HG03139 (cell line): Measurements from ENCODE around the gene SLC35A2.
"Not testable (repeated sequence)": the region's sequence is repeated elsewhere in the genome, so short reads cannot be mapped to it uniquely, and the experiment has no call there.

Experiments used
- ATAC-seq: cut with Tn5 transposase; IDR thresholded peaks from one replicate; pipeline ENCODE4 v1.9.1; 2021; ENCODE audit not compliant: unreplicated experiment

Gene SLC35A2

GRCh38 chrX:48903290-48903689 lies 8.2 kb downstream of the SLC35A2 start:
- ATAC-seq: no peak

GRCh38 chrX:48902776-48903175 lies 8.7 kb downstream of the SLC35A2 start:
- no peak for ATAC-seq

- no peak for ATAC-seq
Measured at GRCh38 chrX:48902135-48902534, 9.3 kb downstream of the SLC35A2 start.

GRCh38 chrX:48901069-48901468 lies 10.4 kb downstream of the SLC35A2 start:
- ATAC-seq: no peak

- ATAC-seq: no peak
Measured at GRCh38 chrX:48899078-48899410, 12.4 kb downstream of the SLC35A2 start.

- ATAC-seq: peak; percentile 86
Measured at GRCh38 chrX:48897625-48898306, 13.7 kb downstream of the SLC35A2 start, which contains the start of the genes PQBP1 and TIMM17B. Gene PQBP1 (plus strand): TSS chrX:48897930. CDS start chrX:48898510, 580 bp downstream. Gene TIMM17B (minus strand): TSS chrX:48897768. CDS start chrX:48897749, 19 bp downstream.

GRCh38 chrX:48897157-48897624 lies 14.3 kb downstream of the SLC35A2 start:
- ATAC-seq: peak; percentile 18

- ATAC-seq: no peak
Measured at GRCh38 chrX:48896611-48897011, 14.8 kb downstream of the SLC35A2 start.

GRCh38 chrX:48894891-48895290 lies 16.6 kb downstream of the SLC35A2 start:
- ATAC-seq: no peak

- no peak for ATAC-seq
Measured at GRCh38 chrX:48893556-48894348, 17.7 kb downstream of the SLC35A2 start.

GRCh38 chrX:48892896-48893295 lies 18.6 kb downstream of the SLC35A2 start:
- ATAC-seq: no peak

- ATAC-seq: peak; percentile 79
Measured at GRCh38 chrX:48891402-48892288, 19.8 kb downstream of the SLC35A2 start.

GRCh38 chrX:48890934-48891401 lies 20.5 kb downstream of the SLC35A2 start:
- ATAC-seq: no peak

- ATAC-seq: no peak
Measured at GRCh38 chrX:48890296-48890925, 21.0 kb downstream of the SLC35A2 start.

GRCh38 chrX:48886586-48886985 lies 24.9 kb downstream of the SLC35A2 start:
- ATAC-seq: not testable (repeated sequence)

GRCh38 chrX:48883729-48884128 lies 27.7 kb downstream of the SLC35A2 start:
- ATAC-seq: no peak

GRCh38 chrX:48876944-48877343 lies 34.5 kb downstream of the SLC35A2 start:
- ATAC-seq: not testable (repeated sequence)

GRCh38 chrX:48872017-48872416 lies 39.4 kb downstream of the SLC35A2 start:
- ATAC-seq: not testable (repeated sequence)

GRCh38 chrX:48864210-48864609 lies 47.2 kb downstream of the SLC35A2 start:
- ATAC-seq: no peak

- ATAC-seq: no peak
Measured at GRCh38 chrX:48854898-48855297, 56.5 kb downstream of the SLC35A2 start.
